ENCODE results near the gene PLA2G2C. TPM values are rescaled to one million over a fixed set of nuclear protein-coding genes. Genes with fewer than 3 reads are reported as not detected.

The PLA2G2C gene
- total RNA-seq, 2 experiments from 2014 or later, result 0.18 to 0.40 TPM

DNA sequence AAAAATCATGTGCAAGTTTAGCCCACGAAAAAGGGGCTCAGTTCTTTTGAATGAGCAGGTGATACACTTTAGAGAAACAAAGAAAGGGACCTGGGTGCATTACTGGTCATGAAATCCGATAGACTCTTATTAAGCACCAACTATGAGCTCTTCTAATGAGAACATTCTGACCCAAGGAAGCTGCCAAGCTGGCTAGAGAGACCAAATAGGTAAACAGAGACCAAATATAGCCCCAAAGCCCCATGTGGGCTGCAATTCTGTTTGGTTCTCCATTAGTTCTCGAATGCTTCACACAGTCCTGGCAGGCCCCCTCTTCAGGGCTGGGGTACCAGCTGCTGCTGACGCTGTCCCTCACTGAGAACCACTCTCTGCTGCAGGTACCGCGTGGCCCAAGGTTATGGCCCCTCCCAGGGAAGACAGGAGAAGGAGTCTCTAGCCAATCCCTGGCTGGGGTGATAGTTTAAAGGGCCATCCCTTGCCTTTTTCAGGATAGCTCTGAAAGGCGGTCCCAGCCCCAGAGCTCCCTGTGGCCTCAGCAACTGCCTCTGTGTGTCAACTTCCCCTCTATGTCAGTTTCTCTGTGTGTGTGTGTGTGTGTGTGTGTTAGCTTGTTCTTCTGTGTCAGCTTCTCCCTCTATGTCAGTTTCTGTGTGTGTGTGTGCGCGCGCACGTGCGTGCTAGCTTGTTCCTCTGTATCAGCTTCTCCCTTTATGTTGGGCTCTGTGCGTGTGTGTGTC is 7.5 kb downstream of the PLA2G2C start:
- peaks cover 8% of the 10 kb centered on the region for H3K36me3 Mint-ChIP-seq (ENCODE audit: low read depth)
- DNase-seq, result no peak
- H3K9me3 Mint-ChIP-seq, result peaks cover 11% of the 10 kb centered on the region
- H3K4me1 Mint-ChIP-seq, result peaks cover 5% of the 10 kb centered on the region
- H3K27ac Mint-ChIP-seq, result no peak overlapping the region
- H3K27me3 Mint-ChIP-seq, result peaks cover 12% of the 10 kb centered on the region
- ChIA-PET CTCF (interaction anchor here (0.5 to 2.3 kb wide), 8 partner anchors 12 to 332 kb away, joined by 3 to 8 read pairs (median 4); no protein-coding TSS in a partner anchor), POLR2A (interaction anchor here (0.9 kb wide), 1 partner anchor 9 kb away, joined by 3 read pairs; no protein-coding TSS in a partner anchor)
- H3K4me3 Mint-ChIP-seq, result no peak overlapping the region

DNA sequence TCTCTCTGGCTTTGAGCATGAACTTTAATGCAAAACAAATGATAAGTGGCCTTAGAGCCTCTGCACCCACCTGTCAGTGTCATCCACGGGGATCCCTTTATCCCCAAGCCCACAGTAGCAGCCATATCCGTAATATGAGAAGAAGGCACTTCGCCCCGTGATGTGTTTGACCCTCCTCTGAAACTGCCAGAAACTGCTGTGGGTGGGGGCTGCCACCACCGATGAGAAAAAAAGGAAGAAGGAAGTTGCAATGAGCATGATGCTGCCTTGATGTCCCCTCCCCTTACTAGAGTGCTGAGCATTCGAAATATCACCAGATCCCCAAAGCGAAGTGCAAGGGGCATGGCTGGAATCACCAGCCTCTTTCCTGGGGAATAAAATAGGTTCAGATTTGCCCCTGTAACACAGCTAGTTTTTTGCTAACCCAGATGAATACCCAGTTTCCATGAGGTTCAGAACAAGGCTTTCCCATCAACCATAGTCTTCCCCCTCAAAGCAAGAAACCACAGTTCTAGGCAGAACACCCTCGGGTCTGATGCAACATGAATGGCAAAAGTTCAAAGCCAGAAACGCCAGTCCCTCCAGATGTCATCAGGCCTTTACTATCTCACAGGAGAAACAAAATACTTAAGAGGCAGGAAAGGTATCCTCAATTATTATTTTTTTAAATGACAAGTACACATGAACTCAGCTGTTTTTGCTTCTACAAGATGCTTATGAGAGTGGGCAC is 11.2 kb downstream of the PLA2G2C start:
- Mint-ChIP-seq H3K9me3 (peaks cover 10% of the 10 kb centered on the region), H3K27ac (no peak overlapping the region), H3K4me3 (no peak overlapping the region), H3K4me1 (peaks cover 12% of the 10 kb centered on the region), H3K27me3 (peaks cover 10% of the 10 kb centered on the region), H3K36me3 (ENCODE audit: low read depth) (peaks cover 4% of the 10 kb centered on the region)
- DNase-seq, result no peak
- CTCF ChIA-PET, result interaction anchor here (0.5 to 1.3 kb wide), 4 partner anchors 9 to 87 kb away, joined by 3 to 4 read pairs (median 3); no protein-coding TSS in a partner anchor
- POLR2A ChIA-PET, result no interaction called here

DNA sequence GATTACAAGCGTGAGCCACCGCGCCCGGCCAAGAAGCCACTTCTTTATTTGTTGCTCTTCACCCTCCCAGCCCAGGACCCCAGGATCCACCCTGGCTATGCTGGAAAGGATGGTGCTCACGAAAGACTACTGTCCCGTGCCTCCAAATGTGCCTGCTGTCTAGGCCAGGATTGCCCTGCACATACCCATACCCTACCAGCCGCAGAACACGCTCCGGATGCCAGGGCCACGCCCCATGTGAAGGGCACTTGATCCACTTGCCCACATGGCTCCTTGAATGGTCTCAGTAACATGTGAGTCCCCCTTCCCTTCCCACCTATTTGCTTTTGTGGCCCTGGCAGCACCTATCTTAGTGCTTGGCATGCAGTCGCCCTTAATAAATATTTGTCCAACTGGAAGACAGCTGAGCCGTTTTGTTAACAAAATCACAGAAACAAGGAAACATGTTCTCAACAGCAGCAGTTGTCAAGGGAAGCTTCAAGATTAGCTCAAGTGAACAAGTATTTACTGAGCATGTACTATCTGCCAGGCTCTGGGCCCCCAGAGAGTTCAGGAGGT is 14.2 kb downstream of the PLA2G2C start:
- Mint-ChIP-seq H3K36me3 (ENCODE audit: low read depth) (no peaks in the 10 kb centered on the region), H3K27me3 (peaks cover 2% of the 10 kb centered on the region), H3K4me1 (peaks cover 12% of the 10 kb centered on the region), H3K9me3 (no peaks in the 10 kb centered on the region), H3K27ac (no peak overlapping the region), H3K4me3 (no peak overlapping the region)
- ChIA-PET CTCF (interaction anchor here (0.7 to 2.0 kb wide), 6 partner anchors 8 to 590 kb away, joined by 3 to 7 read pairs (median 4); no protein-coding TSS in a partner anchor), POLR2A (interaction anchor here (2.7 kb wide), 1 partner anchor 16 kb away, joined by 13 read pairs; no protein-coding TSS in a partner anchor)
- DNase-seq, result no peak

DNA sequence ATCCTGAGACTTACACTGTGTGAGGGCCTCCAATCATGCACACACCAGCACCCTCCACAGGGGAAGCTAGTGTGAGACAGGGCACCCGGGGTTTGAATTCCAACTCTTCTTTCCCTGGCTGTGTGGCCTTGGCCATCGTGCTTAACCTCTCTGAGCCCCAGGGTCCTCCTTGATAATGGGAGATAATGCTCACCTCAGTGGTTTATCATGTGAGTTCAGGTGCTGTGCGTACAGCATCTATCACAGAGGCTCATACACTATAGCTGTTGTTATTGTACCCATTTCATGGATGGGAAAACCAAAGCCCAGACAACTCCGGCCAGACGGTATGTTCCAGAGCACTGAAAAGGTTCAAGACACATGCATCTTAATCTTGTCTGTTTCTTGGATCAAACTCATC is 16.4 kb downstream of the PLA2G2C start:
- CTCF ChIA-PET, result interaction anchor here (0.8 kb wide), 1 partner anchor 26 kb away, joined by 3 read pairs; no protein-coding TSS in a partner anchor
- H3K4me1 Mint-ChIP-seq, result peaks cover 12% of the 10 kb centered on the region
- H3K4me3 Mint-ChIP-seq, result no peak overlapping the region
- POLR2A ChIA-PET, result interaction anchor here (1.1 kb wide), 1 partner anchor 11 kb away, joined by 3 read pairs; no protein-coding TSS in a partner anchor
- no peak overlapping the region for H3K27ac Mint-ChIP-seq
- H3K9me3 Mint-ChIP-seq, result peaks cover 3% of the 10 kb centered on the region
- H3K27me3 Mint-ChIP-seq, result peaks cover 3% of the 10 kb centered on the region
- DNase-seq, result no peak
- H3K36me3 Mint-ChIP-seq (ENCODE audit: low read depth), result no peaks in the 10 kb centered on the region

GRCh38 chr1:20168564-20169491 is 17.5 kb downstream of the PLA2G2C start:
- CTCF ChIA-PET, result interaction anchor here (1.0 to 2.2 kb wide), 2 partner anchors 17 to 25 kb away, joined by 3 to 6 read pairs; no protein-coding TSS in a partner anchor

DNA sequence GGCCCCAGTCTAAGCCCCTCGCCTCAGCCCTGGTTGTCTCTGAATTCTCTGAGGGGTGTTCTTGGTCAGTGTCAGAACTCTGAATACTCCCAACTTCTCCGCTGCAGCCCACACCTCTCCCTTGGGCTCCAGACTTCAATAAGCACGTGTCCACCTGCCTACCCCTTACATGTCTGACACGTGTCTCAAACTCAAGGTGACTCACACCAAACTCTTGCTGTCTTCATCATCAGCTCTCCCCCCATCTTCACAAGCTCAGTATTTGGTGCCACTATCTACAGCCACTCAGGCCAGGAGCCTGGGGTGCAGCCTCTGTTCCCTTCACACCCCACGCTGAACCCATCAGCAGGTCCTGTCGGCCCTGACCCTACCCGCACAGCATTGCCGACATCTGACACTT is 19.2 kb downstream of the PLA2G2C start:
- Mint-ChIP-seq H3K4me3 (no peak overlapping the region), H3K9me3 (peaks cover 3% of the 10 kb centered on the region), H3K36me3 (ENCODE audit: low read depth) (no peaks in the 10 kb centered on the region), H3K4me1 (peaks cover 8% of the 10 kb centered on the region), H3K27ac (no peak overlapping the region), H3K27me3 (peaks cover 3% of the 10 kb centered on the region)
- ChIA-PET POLR2A (no interaction called here), CTCF (interaction anchor here (0.7 to 6.1 kb wide), 3 partner anchors 12 to 28 kb away, joined by 3 to 41 read pairs (median 6); no protein-coding TSS in a partner anchor)
- DNase-seq, result no peak

More at GRCh38 chr1:20168564-20169491, 17.5 kb downstream of the PLA2G2C start:
- Mint-ChIP-seq H3K27ac (no peak overlapping the region), H3K9me3 (peaks cover 3% of the 10 kb centered on the region), H3K27me3 (peaks cover 3% of the 10 kb centered on the region), H3K4me3 (no peak overlapping the region), H3K36me3 (ENCODE audit: low read depth) (no peaks in the 10 kb centered on the region), H3K4me1 (peaks cover 12% of the 10 kb centered on the region)
- no peak for DNase-seq
- POLR2A ChIA-PET, result no interaction called here

DNA sequence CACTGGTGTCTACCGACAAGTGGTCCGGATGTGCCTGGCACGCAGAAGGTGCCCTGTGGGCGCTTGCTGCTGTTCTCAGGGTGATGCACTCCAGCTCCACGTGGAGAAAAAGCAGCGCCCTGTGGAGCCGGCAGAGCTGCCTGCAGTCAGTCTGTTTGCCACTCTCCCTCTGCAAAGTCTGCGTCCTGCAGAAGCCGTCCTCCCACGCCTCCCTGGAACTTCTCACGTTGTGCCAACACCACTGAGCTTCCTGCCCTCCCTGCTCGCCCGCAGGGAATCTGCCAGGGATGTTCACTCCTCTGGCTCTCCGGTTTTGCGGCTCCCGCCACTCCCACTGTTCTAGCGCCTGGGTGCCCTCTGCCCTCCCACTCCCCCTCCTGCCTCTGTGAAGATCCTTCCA is 20.3 kb downstream of the PLA2G2C start:
- ChIA-PET CTCF (interaction anchor here (0.8 to 6.1 kb wide), 7 partner anchors 9 to 47 kb away, joined by 3 to 41 read pairs (median 5); no protein-coding TSS in a partner anchor), POLR2A (no interaction called here)
- Mint-ChIP-seq H3K27me3 (peaks cover 3% of the 10 kb centered on the region), H3K9me3 (peaks cover 9% of the 10 kb centered on the region), H3K27ac (no peak overlapping the region), H3K4me3 (no peak overlapping the region), H3K4me1 (peaks cover under 1% of the 10 kb centered on the region), H3K36me3 (ENCODE audit: low read depth) (no peaks in the 10 kb centered on the region)
- no peak for DNase-seq

- peak; percentile 30 for DNase-seq
- H3K4me3 Mint-ChIP-seq, result no peak overlapping the region
- H3K4me1 Mint-ChIP-seq, result no peaks in the 10 kb centered on the region
- no peak overlapping the region for H3K27ac Mint-ChIP-seq
- peaks cover 3% of the 10 kb centered on the region for H3K27me3 Mint-ChIP-seq
- POLR2A ChIA-PET, result no interaction called here
- H3K9me3 Mint-ChIP-seq, result peaks cover 13% of the 10 kb centered on the region
- CTCF ChIA-PET, result interaction anchor here (0.8 to 6.1 kb wide), 7 partner anchors 10 to 47 kb away, joined by 3 to 41 read pairs (median 5); no protein-coding TSS in a partner anchor
- H3K36me3 Mint-ChIP-seq (ENCODE audit: low read depth), result no peaks in the 10 kb centered on the region
Measured at GRCh38 chr1:20165522-20165951, 20.8 kb downstream of the PLA2G2C start.

DNA sequence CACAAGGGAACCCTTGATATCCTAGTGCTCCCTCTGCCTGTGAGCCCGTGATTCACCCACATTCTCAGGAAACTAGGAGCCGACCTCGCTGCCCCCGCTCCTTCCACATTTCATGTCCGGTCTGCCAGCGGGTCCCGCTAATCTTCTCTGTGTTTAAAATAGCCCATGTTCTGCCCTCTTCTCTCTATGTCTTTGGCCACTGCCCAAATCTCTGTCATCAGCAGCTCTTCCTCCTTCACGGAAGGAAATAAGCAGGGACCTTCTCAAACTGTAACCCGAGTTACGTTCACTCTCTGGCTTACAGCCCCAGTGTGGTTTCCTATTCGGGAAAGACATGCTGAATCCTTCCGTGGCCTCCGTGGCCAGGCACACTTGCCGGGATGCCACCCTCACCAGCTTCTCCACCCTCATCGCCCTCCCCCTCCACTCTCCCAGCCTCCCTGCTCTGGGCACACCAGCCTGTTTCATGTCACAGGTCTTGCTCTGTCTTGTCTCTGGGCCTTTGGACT is 21.6 kb downstream of the PLA2G2C start:
- no peak for DNase-seq
- peaks cover 3% of the 10 kb centered on the region for H3K27me3 Mint-ChIP-seq
- CTCF ChIA-PET, result interaction anchor here (0.7 to 6.1 kb wide), 6 partner anchors 13 to 48 kb away, joined by 3 to 41 read pairs (median 9); no protein-coding TSS in a partner anchor
- H3K36me3 Mint-ChIP-seq (ENCODE audit: low read depth), result no peaks in the 10 kb centered on the region
- no peak overlapping the region for H3K4me3 Mint-ChIP-seq
- no peak overlapping the region for H3K27ac Mint-ChIP-seq
- peaks cover 16% of the 10 kb centered on the region for H3K9me3 Mint-ChIP-seq
- POLR2A ChIA-PET, result no interaction called here
- H3K4me1 Mint-ChIP-seq, result no peaks in the 10 kb centered on the region

- Mint-ChIP-seq H3K4me3 (no peak overlapping the region), H3K27ac (no peak overlapping the region), H3K36me3 (ENCODE audit: low read depth) (no peaks in the 10 kb centered on the region), H3K4me1 (no peaks in the 10 kb centered on the region), H3K27me3 (no peaks in the 10 kb centered on the region), H3K9me3 (peaks cover 19% of the 10 kb centered on the region)
- ChIA-PET POLR2A (no interaction called here), CTCF (no interaction called here)
- no peak for DNase-seq
Measured at GRCh38 chr1:20160034-20160433, 26.3 kb downstream of the PLA2G2C start.

DNA sequence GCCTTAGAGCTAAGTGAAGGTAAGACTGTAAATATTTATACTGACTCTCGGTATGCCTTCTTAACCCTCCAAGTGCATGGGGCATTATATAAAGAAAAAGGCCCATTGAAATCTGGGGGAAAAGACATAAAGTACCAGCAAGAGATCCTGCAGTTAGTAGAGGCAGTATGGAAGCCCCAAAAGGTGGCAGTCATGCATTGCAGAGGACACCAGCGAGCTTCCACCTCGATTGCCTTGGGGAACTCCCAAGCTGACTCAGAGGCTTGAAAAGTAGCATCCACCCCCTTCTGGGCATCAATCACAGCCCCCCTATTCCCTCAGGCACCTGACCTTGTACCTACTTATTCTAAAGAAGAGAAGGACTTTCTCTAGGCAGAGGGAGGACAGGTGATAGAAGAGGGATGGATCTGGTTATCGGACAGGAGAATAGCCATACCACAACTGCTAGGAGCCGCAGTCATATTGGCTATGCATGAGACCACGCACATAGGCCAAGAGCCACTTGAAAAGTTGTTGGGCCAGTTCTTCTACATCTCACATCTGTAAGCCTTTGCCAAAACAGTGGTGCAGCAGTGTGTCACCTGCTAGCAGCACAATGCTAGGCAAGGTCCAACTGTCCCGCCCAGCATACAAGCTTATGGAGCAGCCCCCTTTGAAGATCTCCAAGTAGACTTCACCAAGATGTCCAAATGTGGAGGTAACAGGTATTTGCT is 27.8 kb downstream of the PLA2G2C start:
- Mint-ChIP-seq H3K27ac (no peak overlapping the region), H3K4me1 (peaks cover 12% of the 10 kb centered on the region), H3K9me3 (peaks cover 19% of the 10 kb centered on the region), H3K4me3 (no peak overlapping the region), H3K27me3 (no peaks in the 10 kb centered on the region), H3K36me3 (ENCODE audit: low read depth) (no peaks in the 10 kb centered on the region)
- ChIA-PET CTCF (no interaction called here), POLR2A (no interaction called here)
- no peak for DNase-seq
